Stromal cell of bone marrow (primary cell): ENCODE results near the gene PDCD6IP.

Experiments used
- DNase-seq: peaks from one replicate; pipeline ENCODE4 v3.0.0-alpha.2; 2012; ENCODE audit warnings: low read depth

PDCD6IP gene

DNA sequence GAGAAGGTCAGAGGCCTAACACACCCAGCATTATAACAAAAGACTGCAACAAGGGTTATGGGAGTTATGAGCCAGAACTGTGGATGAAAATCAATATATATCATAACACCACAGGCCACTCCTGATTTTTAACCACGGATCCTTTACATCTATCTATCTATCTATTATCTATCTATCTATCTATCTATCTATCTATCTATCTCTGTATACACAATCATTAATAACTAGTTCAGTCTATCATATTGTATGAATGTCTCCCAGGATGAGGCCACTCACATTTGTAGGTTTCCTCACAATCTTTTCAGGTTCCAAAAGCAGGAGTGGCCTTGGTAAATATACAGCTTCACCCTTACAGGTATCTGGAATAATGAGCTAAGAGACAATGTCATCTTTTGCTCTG is 94.2 kb downstream of the PDCD6IP start:
- no peak for DNase-seq

DNA sequence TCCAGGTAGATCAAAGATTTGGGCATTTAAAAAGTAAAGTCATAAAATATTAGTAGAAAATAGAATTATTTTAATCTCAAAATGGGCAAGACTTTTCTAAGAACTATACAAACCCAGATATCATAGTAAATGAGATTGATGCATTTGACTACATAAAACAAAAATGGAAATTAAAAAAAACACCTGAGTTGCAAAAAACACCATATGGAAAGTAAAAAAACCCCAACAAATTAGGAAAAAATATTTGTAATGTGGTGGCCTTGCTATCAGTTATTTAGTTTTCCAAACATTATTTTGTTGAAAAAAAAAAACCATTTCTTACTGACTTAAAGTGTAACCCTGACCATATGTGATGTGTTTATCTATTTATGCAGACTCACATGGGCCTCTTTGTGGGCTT is 97.2 kb downstream of the PDCD6IP start:
- DNase-seq: no peak

DNA sequence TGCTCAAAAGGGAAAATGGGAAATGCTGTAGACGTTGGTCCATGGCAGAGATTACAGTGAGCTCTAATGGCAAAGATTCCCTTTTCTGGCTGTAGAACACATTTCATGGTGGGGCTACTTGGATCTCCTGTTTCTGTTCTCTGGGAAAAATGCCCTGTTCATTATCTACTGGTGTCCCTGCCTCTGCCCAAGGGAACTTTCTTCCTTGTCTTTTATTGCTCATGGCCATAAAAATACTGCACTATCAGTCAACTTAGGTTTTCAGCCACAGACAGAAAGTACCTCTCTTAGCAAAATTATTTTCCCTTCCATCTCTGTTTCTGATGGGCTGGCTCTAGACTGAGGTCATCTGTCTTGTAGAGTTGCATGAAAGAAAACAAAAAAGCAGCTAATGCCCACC is 98.9 kb downstream of the PDCD6IP start:
- no peak for DNase-seq

DNA sequence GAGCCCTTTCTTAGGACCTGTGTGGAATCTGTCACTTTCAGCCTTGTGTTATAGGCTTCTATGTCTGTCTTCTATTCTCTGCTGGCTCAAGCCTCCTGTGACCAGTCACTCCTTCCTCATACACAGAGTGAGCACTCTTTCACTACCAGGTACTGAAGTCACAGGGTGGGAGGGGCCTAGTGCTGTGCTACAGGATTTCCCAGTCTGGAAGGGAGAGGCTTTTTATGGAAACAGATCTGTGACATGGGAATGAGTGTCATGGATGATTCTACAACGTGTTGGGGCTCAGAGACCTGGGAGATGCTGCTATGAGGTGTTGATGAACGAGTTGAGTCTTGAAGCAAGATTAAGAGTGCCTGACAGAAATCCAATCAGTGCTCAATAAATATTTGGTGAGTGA is 100.5 kb downstream of the PDCD6IP start:
- no peak for DNase-seq

DNA sequence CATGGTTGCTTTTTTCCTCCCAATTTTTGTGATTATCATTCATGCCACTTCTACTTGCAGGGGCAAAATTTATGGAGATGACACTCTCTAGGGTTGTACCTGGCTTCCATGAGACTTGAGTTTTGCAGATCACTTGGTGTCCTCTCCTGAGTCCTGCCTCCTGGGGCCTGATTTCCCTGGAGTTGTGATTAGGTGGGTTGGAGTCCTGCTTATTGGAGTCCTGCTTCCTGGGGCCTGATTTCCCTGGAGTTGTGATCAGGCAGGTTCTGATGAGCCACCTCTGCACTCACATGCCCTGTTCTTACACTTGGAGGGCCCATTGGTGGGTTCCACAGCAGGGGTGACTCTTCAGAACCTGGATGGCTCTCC is 102.0 kb downstream of the PDCD6IP start:
- no peak for DNase-seq

DNA sequence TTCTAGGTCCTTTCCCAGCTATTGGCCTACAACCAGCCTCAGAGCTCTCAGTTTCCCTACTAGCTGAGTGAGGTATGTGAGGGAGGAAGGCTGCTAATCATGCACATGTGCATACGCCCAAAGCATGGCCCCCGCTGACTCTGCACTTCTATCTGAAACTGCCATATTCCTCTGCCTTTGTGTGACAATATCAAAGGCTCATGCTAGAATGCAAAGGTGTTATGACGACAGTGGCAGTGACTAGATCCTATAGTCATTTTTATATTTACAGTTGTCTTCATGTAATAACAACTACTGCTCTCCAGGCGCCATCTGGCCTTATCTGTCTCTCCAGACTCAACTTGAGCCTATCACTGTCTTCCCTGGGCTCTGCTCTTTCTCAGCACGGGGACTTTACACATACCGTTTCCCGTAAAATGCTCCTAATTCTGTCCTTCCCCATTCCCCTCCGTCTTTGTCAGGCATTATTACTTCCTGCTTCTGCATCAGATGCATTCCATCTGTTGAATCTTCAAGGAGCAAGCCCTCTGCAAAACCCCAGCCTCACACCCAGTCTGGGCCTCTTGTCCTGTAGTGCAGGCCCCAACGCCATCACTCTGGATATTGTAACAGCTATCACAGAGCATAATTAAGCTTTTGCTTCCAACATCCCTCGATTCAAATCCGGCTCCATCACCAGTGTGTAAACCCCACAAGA is 102.5 kb downstream of the PDCD6IP start:
- DNase-seq: no peak

DNA sequence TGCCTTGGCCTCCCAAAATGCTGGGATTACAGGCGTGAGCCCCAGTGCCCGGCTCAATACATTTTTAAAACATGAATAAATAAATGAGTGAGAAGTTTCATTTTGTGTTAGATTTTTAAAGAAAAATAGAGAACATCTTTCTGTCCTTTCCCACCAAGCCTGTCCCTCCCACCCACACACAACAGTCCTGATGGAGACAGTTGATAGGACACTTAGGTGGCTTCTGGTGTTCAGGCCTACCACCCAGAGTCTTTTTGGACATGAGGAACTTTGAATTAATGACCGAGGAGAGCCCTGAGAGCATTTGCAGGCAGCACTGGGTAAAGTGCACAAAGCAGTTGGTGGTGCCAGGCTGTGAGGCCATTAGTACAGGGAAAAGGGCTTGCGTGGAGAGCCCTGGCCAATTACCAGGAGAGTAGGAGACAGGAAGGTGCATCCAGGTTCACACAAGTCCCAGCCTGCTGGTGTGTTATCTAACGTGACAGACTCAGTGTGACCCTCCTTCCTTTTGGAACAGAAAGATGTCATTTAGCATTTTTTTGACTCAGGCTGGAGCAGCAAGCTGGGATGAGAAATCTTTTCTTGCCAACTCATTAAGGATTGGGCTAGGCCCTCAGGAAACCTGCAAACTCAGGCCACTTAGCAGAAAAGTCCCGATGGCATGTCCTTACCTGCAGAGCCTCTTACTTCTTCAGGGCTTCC is 103.6 kb downstream of the PDCD6IP start:
- no peak for DNase-seq

DNA sequence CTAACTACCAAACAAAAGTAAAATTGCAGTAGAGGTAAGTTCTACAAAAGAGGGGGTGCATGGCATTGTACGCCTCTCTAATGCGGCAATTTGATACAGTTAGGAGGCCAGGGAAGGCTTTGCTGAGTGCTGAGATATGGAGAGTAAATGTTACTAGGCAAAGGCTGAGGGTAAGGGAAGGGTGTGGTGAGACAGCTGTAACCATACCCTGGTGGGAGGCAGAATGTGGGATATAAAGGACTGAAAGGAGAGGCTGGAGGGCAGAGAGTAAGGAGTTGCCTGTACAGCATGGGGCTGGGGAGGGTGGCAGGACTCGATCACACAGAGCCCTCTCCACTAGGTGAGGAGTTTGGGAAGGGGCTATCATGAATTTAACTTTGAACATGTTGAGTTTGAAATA is 106.3 kb downstream of the PDCD6IP start:
- DNase-seq: no peak

DNA sequence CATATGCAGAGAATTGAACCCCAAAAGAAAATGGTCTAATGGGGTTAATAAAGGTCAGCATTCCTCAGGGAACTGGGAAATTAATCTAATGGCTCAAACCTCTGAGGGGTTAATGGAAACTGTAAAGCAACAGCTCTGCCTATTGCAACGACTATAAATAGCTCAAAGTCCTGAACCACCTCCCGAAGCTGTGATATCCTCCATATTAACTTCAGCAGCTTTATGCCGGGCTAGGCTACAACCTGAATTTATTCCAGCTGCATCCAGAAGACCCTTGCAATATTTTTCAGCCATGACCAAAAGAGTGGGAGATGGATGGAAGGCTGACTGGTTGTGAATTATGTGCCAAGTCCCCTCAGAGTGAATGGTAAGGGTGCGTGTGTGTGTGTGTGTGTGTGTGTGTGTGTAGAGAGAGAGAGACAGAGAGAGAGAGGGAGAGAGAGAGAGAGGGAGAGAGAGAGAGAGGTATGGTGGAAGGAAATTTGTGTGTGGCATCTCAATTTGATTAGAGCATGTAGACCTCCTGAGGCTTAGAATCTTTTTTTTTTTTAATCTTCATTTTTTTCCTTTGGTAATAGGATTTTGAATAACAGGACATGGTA is 109.9 kb downstream of the PDCD6IP start:
- DNase-seq: no peak

DNA sequence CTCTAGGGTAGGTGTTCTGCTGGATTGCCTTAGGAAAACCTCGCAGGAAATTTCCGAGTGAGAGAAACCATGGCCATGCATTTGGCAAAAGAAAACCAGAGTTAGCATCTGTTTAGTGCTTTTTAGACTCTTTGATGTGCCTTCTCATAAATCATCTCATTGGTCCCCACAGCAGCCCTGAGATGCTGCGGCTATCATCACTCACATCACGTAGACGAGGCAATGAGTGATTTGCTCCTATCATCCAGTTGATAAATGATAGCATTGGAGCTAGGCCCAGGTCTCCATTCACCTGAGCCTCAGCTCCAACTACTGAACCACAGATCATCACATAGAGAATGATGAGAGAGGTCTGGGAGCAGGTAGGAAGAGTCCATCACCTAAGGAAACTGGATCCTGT is 111.1 kb downstream of the PDCD6IP start:
- no peak for DNase-seq

DNA sequence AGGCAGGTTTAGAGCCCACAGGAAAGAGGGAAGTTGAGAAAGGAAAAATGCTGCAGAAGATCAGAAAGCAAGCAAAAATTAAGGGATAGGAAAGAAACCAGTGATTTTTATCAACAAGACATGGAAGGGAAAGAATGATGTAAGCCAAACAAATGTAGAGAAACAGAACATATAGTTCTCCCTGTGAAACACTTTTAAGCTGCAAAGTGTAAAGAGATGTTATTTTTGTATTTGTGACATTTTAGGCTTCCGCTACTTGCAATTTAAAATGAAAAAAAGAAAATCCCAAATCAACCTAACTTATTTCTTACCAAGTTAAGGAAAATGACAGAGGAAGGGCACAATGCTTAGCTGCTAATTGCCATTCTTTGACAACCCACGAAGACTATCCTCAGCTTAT is 111.6 kb downstream of the PDCD6IP start:
- DNase-seq: no peak

DNA sequence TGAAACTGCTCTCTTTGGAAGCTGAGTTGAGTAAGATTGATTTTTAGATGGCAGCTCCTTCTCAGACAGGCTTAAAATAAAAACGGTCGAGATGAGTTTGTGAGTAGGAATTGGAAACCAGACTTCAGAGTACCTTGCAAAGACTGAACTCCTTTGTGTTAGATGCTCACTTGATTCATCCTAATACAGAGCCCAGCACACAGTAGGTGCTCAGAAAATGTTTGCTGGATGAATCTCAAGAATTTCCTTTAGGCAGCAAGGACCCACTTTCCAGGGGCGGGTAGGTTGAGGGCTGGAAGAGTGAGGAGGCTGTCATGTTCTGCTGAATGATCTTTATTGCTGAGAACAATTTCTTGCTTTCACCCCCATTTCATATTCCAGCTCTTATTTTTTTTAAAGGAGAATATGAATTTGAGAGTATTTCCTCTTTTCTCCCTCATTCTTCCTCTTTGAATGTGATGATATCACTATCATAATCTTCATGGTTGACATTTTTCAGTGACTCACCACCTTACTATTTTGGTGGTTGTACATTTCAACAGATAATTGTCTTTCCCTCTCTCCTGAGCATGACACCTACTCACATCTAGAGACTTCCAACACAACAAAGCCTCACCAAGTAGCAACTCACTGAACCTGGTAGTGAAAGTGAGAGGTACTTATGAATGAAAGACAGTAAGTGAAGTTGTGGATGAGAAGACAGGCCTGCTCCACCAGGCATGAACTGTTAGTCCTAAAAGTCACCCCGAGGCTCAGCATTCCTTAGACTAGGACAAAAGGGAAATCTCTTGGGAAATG is 113.3 kb downstream of the PDCD6IP start:
- DNase-seq: no peak

DNA sequence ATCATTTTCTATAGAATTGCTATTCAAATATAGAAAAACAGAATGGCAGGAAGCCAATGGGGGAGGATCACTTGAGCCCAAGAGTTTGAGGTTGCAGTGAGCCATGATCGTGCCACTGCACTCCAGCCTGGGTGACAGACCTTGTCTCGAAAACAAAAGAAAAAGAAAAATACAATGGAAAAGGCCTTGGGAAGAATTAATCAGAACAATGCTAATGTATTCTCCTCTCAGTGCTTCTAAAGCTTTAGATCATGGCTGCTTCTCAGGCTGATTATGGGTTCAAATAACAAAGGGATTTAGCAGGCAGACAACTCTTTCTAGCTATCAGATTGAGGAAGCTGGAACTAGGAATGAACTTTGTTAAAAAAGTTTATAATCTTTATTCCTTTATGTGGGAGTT is 115.8 kb downstream of the PDCD6IP start:
- no peak for DNase-seq

DNA sequence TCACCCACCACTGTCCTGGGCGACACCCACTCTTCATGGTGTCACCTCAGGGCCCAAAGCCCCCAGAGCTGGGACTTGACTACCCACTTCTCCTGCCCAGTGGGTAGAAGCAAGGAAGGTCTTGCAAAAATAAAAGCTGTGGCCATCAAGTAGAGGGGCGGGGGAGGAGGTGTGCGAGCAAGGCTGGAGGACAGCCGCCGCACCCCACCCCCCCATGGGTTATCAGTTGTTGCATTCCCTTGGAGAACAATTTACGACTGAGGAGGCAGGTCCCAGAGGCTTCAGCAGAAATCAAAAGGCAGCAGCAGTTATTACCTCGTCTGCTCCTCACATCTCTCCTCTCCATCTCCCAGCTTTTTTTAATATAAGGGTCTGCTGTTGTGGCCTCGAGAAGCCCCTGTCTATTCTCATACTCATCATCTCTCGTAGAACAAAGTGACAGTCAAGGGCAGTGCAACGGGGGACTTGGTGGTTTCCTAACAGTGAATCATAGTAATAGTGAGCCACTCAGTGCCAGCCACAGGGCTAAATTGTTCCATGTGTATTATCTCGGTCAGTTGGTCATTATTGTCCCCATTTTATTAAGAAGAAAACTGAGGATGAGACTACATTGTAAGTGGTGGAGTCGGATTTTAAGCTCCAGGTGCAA is 116.4 kb downstream of the PDCD6IP start:
- DNase-seq: no peak

DNA sequence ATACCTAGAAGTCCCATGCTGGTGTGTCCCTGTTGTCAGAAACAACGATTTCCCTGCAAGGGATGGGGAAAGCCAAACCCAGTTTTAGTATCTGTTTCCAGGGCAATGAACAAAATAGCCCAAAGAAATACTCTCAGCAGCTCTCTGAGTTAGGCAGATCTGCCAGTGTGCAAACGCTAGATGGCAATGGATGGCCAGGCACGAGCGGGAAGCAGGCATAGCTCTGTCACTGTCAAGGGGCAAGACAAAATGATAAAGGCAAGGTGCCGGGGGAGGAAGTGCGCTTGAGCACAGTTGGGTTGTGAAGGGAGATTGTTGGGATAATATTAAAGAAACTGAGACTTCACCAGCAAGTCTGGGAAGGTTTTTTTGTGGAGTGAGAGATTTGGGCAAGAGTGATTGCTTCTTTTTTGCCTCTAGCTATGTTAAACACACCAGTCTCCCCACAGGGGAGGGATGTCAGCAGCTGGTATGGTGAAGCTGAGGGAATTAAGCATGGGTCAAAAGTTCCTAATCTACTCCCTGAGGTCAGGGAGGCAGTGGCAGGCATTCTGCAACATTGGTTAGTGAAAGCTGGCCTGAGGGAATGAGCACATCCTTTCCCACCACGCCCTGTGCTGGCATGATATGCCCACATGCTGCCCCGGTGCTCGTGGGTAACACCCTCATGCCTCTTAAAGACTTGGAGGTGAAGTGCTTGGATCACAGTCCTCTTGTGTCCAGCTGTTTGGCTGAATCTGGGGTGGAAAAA is 117.5 kb downstream of the PDCD6IP start:
- no peak for DNase-seq

DNA sequence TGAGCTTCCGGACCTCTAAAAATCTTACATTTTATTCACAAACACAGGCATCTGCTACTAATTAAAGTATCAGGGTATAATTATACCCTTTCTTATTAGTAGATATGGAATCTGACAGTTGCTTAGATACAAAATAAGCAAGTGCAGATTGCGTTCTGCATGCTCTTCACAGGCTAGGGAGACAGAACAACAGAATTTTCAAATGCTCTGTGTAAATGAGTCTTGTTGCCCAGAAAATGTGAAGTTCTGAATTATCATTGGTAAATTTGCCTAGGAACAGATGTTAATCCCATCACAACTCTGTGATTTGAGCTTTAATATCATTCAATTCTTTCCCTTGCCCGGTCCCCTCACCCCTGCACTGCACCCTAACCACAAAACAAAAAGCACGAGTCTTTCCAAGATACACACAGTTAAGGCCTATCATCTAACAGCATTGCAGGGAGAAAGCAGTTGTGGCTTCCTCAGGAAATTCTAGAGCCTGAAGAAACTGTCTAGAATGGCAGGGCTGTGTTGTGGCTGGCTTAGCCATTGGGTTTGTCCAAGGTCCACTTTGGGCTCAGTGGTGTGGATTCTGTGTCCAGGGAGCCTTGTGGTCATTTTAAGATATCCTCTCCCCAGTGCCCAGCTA is 119.8 kb downstream of the PDCD6IP start:
- DNase-seq: no peak
